ENCODE results near the gene CWC27. TPM values are rescaled to one million over a fixed set of nuclear protein-coding genes. Genes with fewer than 3 reads are reported as not detected.

Gene CWC27
- total RNA-seq, 4 donors from 2014 or later = 12.3 to 21.2 (median 13.4) TPM

GRCh38 chr5:65066387-65067146 lies 297.8 kb downstream of the CWC27 start:
- Histone ChIP-seq H3K4me3 (no peak overlapping the region), H3K9me3 (no peaks in the 10 kb centered on the region), H3K36me3 (no peaks in the 10 kb centered on the region), H3K4me1 (peaks cover 18 to 27% (median 23%) of the 10 kb centered on the region in 4 donors), H3K27me3 (no peaks in the 10 kb centered on the region), H3K27ac (replicated peaks in 1 of 4) (no peak overlapping the region)
- no peak for TF ChIP-seq POLR2A (IDR thresholded peaks at IDR 0.05; ENCODE audit: low read depth)
- no peak for TF ChIP-seq POLR2AphosphoS5 (IDR thresholded peaks at IDR 0.05)
- TF ChIP-seq EP300 (IDR thresholded peaks at IDR 0.05) = no peak
- no peak for TF ChIP-seq CTCF (IDR thresholded peaks at IDR 0.05)
- 46% methylated on average over 5 of the region's 5 CpGs for WGBS
- intact Hi-C loops (cut with DNase I) = no loop called here
- peak; percentile 70 for DNase-seq (ENCODE audit: extremely low spot score)

GRCh38 chr5:65067147-65067506 lies 298.4 kb downstream of the CWC27 start:
- intact Hi-C loops (cut with DNase I) = no loop called here

More at GRCh38 chr5:65067147-65067506, 298.4 kb downstream of the CWC27 start:
- no peak overlapping the region for H3K27ac ChIP-seq (replicated peaks in 1 of 4)
- no peak overlapping the region for H3K4me3 ChIP-seq
- 89% methylated on average over 1 of the region's 1 CpG for WGBS
- H3K9me3 ChIP-seq = no peaks in the 10 kb centered on the region
- DNase-seq (ENCODE audit: extremely low spot score) = no peak
- TF ChIP-seq CTCF (IDR thresholded peaks at IDR 0.05) = no peak
- no peak for TF ChIP-seq POLR2AphosphoS5 (IDR thresholded peaks at IDR 0.05)
- TF ChIP-seq EP300 (IDR thresholded peaks at IDR 0.05) = no peak
- TF ChIP-seq POLR2A (IDR thresholded peaks at IDR 0.05; ENCODE audit: low read depth) = no peak
- H3K27me3 ChIP-seq = no peaks in the 10 kb centered on the region
- no peaks in the 10 kb centered on the region for H3K36me3 ChIP-seq
- peaks cover 16 to 23% (median 19%) of the 10 kb centered on the region in 4 donors for H3K4me1 ChIP-seq

Other genes starting within 250 kb of the CWC27 start
- gene SHISAL2B, start 78.4 kb upstream of the CWC27 start, total RNA-seq = not detected
- gene SREK1IP1, start 239 bp upstream of the CWC27 start, total RNA-seq = 10 to 100 TPM; 10.7 to 17.4 (median 11.0) TPM

Data from esophagus muscularis mucosa (tissue), 4 donors.